Heart right ventricle (tissue), 16 donors: ENCODE results near the gene SHC1. TPM values are rescaled to one million over a fixed set of nuclear protein-coding genes. Genes with fewer than 3 reads are reported as not detected.
A peak's percentile ranks its signal among the peaks of the same experiment; 100 is the strongest.

Experiments
- ATAC-seq, 8 donors: fragments of 200-7000 bp; cut with Tn5 transposase; one replicate each; pipeline ENCODE4 v1.9.1; 2020; ENCODE audit warnings: mild to moderate bottlenecking in 8 of 8, moderate library complexity in 8 of 8, moderate number of reproducible peaks in 1 of 8
- DNase-seq, 2 donors: peaks; one replicate each; pipeline ENCODE4 v3.0.0-alpha.2; 2020
- H3K27ac ChIP-seq, 10 donors: fragments of 200-600 bp; sonication (generic) in 2 of 10; one replicate each; pipeline versions ENCODE4 v1.5.0 to v1.8.0; 2020 to 2022; ENCODE audit warnings: mild to moderate bottlenecking in 3 of 10
- H3K27me3 ChIP-seq, 7 donors: fragments of 200-600 bp; one replicate each; pipeline ENCODE4 v1.8.0; 2021 to 2022; ENCODE audit warnings: mild to moderate bottlenecking in 2 of 7
- H3K36me3 ChIP-seq, 9 donors: fragments of 200-600 bp; sonication (generic) in 1 of 9; one replicate each; pipeline versions ENCODE4 v1.5.0 to v1.8.0; 2020 to 2022; ENCODE audit warnings: mild to moderate bottlenecking in 2 of 9
- H3K4me1 ChIP-seq, 9 donors: fragments of 200-600 bp; sonication (generic) in 1 of 9; one replicate each; pipeline versions ENCODE4 v1.5.0 to v1.8.0; 2020 to 2022; ENCODE audit warnings: mild to moderate bottlenecking in 4 of 9
- H3K4me3 ChIP-seq, 10 donors: fragments of 200-600 bp; sonication (generic) in 2 of 10; one replicate each; pipeline versions ENCODE4 v1.5.0 to v1.8.0; 2020 to 2022; ENCODE audit warnings: mild to moderate bottlenecking in 7 of 10, moderate library complexity in 2 of 10
- H3K9me3 ChIP-seq, 11 donors: fragments of 200-600 bp in 10 of 11; sonication (generic) in 2 of 11; one replicate each; pipeline versions ENCODE4 v1.5.0 to v1.8.0; 2013 to 2022; ENCODE audit warnings: mild to moderate bottlenecking in 2 of 11, control low read depth in 1 of 11, moderate library complexity in 1 of 11
- CTCF ChIP-seq, 9 donors: fragments of 200-600 bp; sonication (generic) in 2 of 9; IDR thresholded peaks; one replicate each; pipeline versions ENCODE4 v1.5.0 to v1.8.0; 2021 to 2022; ENCODE audit warnings: antibody characterized with exemption in 9 of 9, mild to moderate bottlenecking in 5 of 9, moderate library complexity in 1 of 9
- WGBS, 2 donors: extraction: QIAGEN DNeasy Blood & Tissue Kit; methylation state at CpG; one replicate each; pipeline ENCODE4 v1.1.7; 2013; ENCODE audit warnings: inconsistent platforms in 1 of 2; 5-methylcytosine and 5-hydroxymethylcytosine counted together
- intact Hi-C, 10 donors: fragments of 100-400 bp; cut with DNase I; formaldehyde crosslinking; loops; one replicate each; pipeline versions ENCODE4 v1.11.1 to v1.14.2; 2022
- polyA plus RNA-seq, 2 donors: library from polyadenylated mRNA; stranded (reverse); fragments of 200-250 nt; gene quantifications; one replicate each; pipeline ENCODE4 v1.2.3, GENCODE V29; 2013
- total RNA-seq, 10 donors: library from RNA; stranded (reverse); fragmentation: NEBNext Ultra II Directional in 3 of 10; extraction: Animal tissue kit (Norgen Biotek cat#: 25700) in 3 of 10; gene quantifications; one replicate each; pipeline versions ENCODE4 v1.2.1 to v1.2.4, GENCODE V29; 2021 to 2023
- donor health status: Arrhythmogenic right ventricular cardiomyopathy.
- donor health status: ischemic (EF 13 %, LVEDD 7.1; RV severe dilation, severe dysfunction).
- donor health status: healthy with polysubstance abuse.
- donor health status: DM: no; HTN: yes; CAD: no.
- donor health status: DM: no; HTN: no; CAD: no.
- donor health status: ischemic (EF 25% LVEDD 6.9; RV normal size, moderate dysfunction).
- donor health status: ischemic (EF 25% LVEDD 5.7; RV mildly dilated, moderate dysfunction).
- donor health status: healthy.
- donor health status: DM: yes; HTN: yes; CAD: no.
- donor health status: Ischemic cardiomyopathy.
- donor health status: ischemic (EF 35%, LVEDD 5.7; RV mildly dilated, moderate dysfunction).
- donor health status: nonischemic (EF 11% LVEDD 7.7; RV severe dilation, severe dysfunction).
- donor health status: DM: yes; HTN: yes; CAD: no.
- donor health status: PGD.
- donor health status: ischemic (EF 29% LVEDD 5.4; RV normal size, mild dysfunction).
- donor health status: nonischemic (EF 23%, LVEDD 6.1; RV moderate dilation, normal function).

Gene SHC1
- total and polyA plus RNA-seq, 12 donors = 35.6 to 95.7 (median 57.7) TPM

DNA sequence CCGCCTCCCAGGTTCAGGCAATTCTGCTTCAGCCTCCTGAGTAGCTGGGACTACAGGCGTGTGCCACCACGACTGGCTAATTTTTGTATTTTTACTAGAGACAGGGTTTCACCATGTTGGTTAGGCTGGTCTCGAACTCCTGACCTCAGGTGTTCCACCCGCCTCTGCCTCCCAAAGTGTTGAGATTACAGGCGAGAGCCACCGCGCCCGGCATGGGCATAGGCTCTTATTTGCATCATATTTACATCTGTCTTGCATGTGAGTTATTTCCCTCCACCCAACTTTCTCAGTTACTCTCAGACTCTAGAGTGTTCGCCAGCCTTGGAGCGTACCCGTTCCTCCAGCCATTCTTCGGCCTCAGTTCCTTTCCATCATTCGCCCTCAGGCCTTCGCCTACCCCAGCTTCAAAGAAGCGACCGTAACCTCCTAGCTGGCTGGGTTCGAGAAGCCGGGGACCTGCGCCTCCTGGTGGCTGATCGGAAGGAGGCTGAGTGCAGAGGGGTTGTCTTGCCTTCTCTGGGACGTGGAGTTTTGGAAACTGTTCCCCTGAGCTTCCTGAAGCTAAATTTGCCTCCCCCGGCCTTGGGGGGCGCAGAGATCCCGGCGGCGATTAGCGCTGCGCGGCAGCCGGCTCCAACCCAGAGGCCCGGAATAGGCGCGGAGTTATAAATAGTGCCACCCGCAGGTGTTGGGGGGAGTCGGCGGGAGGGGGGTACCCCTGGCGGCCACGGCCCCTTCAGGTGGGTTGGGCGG lies 28.4 kb upstream of the SHC1 start:
- WGBS, 2 donors = 12% methylated on average over 40 of the region's 40 CpGs
- H3K27ac ChIP-seq = peak overlapping the region in 9 of 10 donors; percentile 10 to 98 (median 95)
- peaks cover 10 to 52% (median 21%) of the 10 kb centered on the region in 9 donors for H3K4me1 ChIP-seq
- H3K4me3 ChIP-seq = peak overlapping the region in 9 of 10 donors; percentile 50 to 97 (median 91)
- H3K27me3 ChIP-seq = no peaks in the 10 kb centered on the region
- no peak for ATAC-seq
- no peaks in the 10 kb centered on the region for H3K36me3 ChIP-seq
- TF ChIP-seq CTCF (IDR thresholded peaks at IDR 0.05) = peak; percentile 64 to 90 (median 80)
- peak; percentile 69 to 77 for DNase-seq
- intact Hi-C loops = loop anchor here in 6 of 10 donors (2.0 to 5.0 kb wide), 2 partner anchors 16 to 37 kb away; partner anchors contain the start of genes PYGO2 (in 6 of the 6) and FLAD1 (in 1 of the 6)
- no peaks in the 10 kb centered on the region for H3K9me3 ChIP-seq

DNA sequence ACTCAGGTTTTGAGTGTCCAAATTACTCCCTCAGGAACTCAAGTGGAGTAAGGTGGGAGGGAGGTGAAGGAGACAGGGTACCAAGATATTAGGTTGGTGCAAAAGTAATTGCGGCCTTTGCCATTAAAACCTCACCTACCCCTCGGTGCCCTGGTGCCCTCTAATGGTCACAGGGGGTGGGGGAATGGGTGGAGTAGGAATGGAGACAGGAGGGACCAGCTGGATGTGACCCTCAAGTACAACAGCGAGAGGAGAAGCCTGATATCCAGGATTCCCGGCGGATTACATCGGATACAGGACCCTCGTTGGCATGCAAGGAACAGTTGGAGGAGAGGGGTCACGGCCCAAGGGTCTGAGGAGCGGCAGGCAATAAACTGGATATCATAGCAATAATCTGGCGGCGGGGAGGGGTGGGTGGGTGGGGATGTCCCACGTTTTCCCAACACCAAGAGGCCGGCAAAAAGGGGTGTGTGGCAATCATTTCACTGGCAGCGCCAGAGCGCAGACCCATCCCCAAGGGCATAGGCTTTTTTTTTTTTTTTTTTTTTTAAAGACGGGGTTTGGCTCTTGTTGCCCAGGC lies 27.7 kb upstream of the SHC1 start:
- WGBS, 2 donors = 73 to 84% methylated on average over 15 to 16 of the region's 16 CpGs
- no peaks in the 10 kb centered on the region for H3K27me3 ChIP-seq
- DNase-seq (no peak), ATAC-seq (no peak)
- H3K27ac ChIP-seq = no peak overlapping the region
- H3K4me1 ChIP-seq = peaks cover 8 to 51% (median 18%) of the 10 kb centered on the region in 9 donors
- intact Hi-C loops = loop anchor here in 6 of 10 donors (2.0 to 5.0 kb wide), 2 partner anchors 15 to 36 kb away; partner anchors contain the start of genes PYGO2 (in 6 of the 6) and FLAD1 (in 1 of the 6)
- no peak for TF ChIP-seq CTCF (IDR thresholded peaks at IDR 0.05)
- H3K9me3 ChIP-seq = no peaks in the 10 kb centered on the region
- H3K4me3 ChIP-seq = no peak overlapping the region
- peaks cover 0 to under 1% (median 0%) of the 10 kb centered on the region in 9 donors for H3K36me3 ChIP-seq

- 83 to 85% methylated on average over 15 of the region's 15 CpGs for WGBS, 2 donors
- Histone ChIP-seq H3K4me1 (peaks cover 8 to 51% (median 18%) of the 10 kb centered on the region in 9 donors), H3K27me3 (no peaks in the 10 kb centered on the region), H3K9me3 (no peaks in the 10 kb centered on the region), H3K36me3 (peaks cover 0 to 9% (median 0%) of the 10 kb centered on the region in 9 donors), H3K27ac (no peak overlapping the region), H3K4me3 (no peak overlapping the region)
- TF ChIP-seq CTCF (IDR thresholded peaks at IDR 0.05) = no peak
- no peak for DNase-seq
- intact Hi-C loops = loop anchor here in 6 of 10 donors (5.0 kb wide), 1 partner anchor 35 kb away; the partner anchor contains the start of gene PYGO2 (in 6 of the 6)
- no peak for ATAC-seq
Measured at GRCh38 chr1:154996966-154997701, 26.6 kb upstream of the SHC1 start.
